GM23248 (cell line): ENCODE results near the gene NUDT14.

ENCODE experiments used
- EZH2 ChIP-seq: fragments of 200-600 bp; sonication (generic); IDR thresholded peaks from 2 replicates; pipeline ENCODE4 v1.6.1; 2018; ENCODE audit warnings: antibody characterized with exemption, mild to moderate bottlenecking; ENCODE audit not compliant: insufficient read depth, poor library complexity, severe bottlenecking
- EZH2phosphoT487 ChIP-seq: fragments of 200-600 bp; sonication (generic); IDR thresholded peaks from 2 replicates; pipeline ENCODE4 v1.6.1; 2018; ENCODE audit warnings: antibody characterized with exemption, moderate library complexity, mild to moderate bottlenecking, low read depth; ENCODE audit not compliant: insufficient read depth

DNA sequence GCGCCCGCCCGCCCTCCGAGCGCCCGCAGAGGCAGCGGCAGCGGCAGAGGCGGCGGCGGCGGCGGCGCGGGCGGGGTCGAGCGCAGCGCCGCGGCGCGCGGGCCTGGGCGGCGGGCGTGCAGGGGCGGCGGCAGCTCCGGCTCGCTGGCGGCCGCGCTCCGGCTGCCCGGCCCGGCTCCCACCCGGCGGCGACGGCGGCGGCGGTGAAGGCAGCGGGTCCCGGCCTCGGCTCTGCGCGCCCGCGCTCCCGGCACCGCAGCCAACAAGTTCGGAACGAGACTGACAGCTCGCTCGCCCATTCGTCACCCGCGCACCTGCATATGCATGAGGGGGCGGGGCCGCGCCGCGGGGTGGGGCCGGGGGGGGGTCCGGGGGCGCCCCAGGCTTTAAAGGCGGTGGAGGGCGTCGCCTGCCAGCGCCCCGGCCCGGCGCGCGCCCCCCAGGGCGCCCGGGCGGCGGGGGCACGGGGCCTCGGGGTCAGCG lies 12.6 kb downstream of the NUDT14 start, which contains the start of gene JAG2:
- no peak for TF ChIP-seq EZH2phosphoT487
- no peak for TF ChIP-seq EZH2
